H9 (cell line): Measurements from ENCODE around the gene SEPTIN12. TPM values are rescaled to one million over a fixed set of nuclear protein-coding genes. Genes with fewer than 3 reads are reported as not detected.

ENCODE experiments used
- DNase-seq: peaks from one replicate; pipeline ENCODE4 v3.0.0-alpha.2; 2017
- H2AFZ ChIP-seq: one replicate; pipeline ENCODE4 v1.6.1; 2013; ENCODE audit warnings: mild to moderate bottlenecking, low read length, control low read depth, moderate library complexity
- H2AK5ac ChIP-seq: 2 replicates; pipeline ENCODE4 v1.6.1; 2013; ENCODE audit warnings: low read length, control low read depth, mixed read lengths; ENCODE audit not compliant: insufficient read length
- H2BK120ac ChIP-seq: one replicate; pipeline ENCODE4 v1.6.1; 2013; ENCODE audit warnings: low read depth, mild to moderate bottlenecking, low read length, control low read depth, inconsistent platforms; ENCODE audit not compliant: poor library complexity, severe bottlenecking
- H2BK12ac ChIP-seq: 2 replicates; pipeline ENCODE4 v1.6.1; 2013; ENCODE audit warnings: low read length, control low read depth, mixed read lengths, low read depth; ENCODE audit not compliant: insufficient read length
- H2BK15ac ChIP-seq: 2 replicates; pipeline ENCODE4 v1.6.1; 2013; ENCODE audit warnings: low read depth, low read length, control low read depth
- H2BK20ac ChIP-seq: one replicate; pipeline ENCODE4 v1.6.1; 2013; ENCODE audit warnings: low read depth, mild to moderate bottlenecking, low read length, control low read depth, inconsistent platforms; ENCODE audit not compliant: poor library complexity, severe bottlenecking
- H2BK5ac ChIP-seq: 2 replicates; pipeline ENCODE4 v1.6.1; 2013; ENCODE audit warnings: low read length, control low read depth, mixed read lengths; ENCODE audit not compliant: insufficient read length
- H3K14ac ChIP-seq: 2 replicates; pipeline ENCODE4 v1.6.1; 2013; ENCODE audit warnings: low read length, control low read depth; ENCODE audit not compliant: insufficient read depth
- H3K18ac ChIP-seq: 2 replicates; pipeline ENCODE4 v1.6.1; 2013; ENCODE audit warnings: low read depth, mild to moderate bottlenecking, mixed read lengths, low read length, control low read depth; ENCODE audit not compliant: insufficient read length
- H3K23ac ChIP-seq: 2 replicates; pipeline ENCODE4 v1.6.1; 2013; ENCODE audit warnings: low read length, control low read depth, mixed read lengths, low read depth; ENCODE audit not compliant: insufficient read length
- H3K23me2 ChIP-seq: 2 replicates; pipeline ENCODE4 v1.6.1; 2013; ENCODE audit warnings: low read depth, mild to moderate bottlenecking, mixed read lengths, low read length, control low read depth; ENCODE audit not compliant: insufficient read length, poor library complexity, severe bottlenecking
- H3K27ac ChIP-seq: 2 replicates; pipeline ENCODE4 v1.5.1; 2013; ENCODE audit warnings: low read length, control low read depth, mixed read lengths, low read depth; ENCODE audit not compliant: insufficient read length
- H3K27me3 ChIP-seq: 2 replicates; pipeline ENCODE4 v1.6.1; 2013; ENCODE audit warnings: low read length, control low read depth, inconsistent platforms; ENCODE audit not compliant: insufficient read depth
- H3K4ac ChIP-seq: 2 replicates; pipeline ENCODE4 v1.6.1; 2013; ENCODE audit warnings: low read depth, mild to moderate bottlenecking, control low read depth, inconsistent platforms, low read length, moderate library complexity
- H3K4me1 ChIP-seq: 2 replicates; pipeline ENCODE4 v1.6.1; 2013; ENCODE audit warnings: low read length, control low read depth, inconsistent platforms; ENCODE audit not compliant: insufficient read depth
- H3K4me2 ChIP-seq: 2 replicates; pipeline ENCODE4 v1.6.1; 2013; ENCODE audit warnings: low read length, control low read depth, mixed read lengths; ENCODE audit not compliant: insufficient read length, insufficient read depth
- H3K56ac ChIP-seq: 2 replicates; pipeline ENCODE4 v1.6.1; 2013; ENCODE audit warnings: low read depth, mild to moderate bottlenecking, mixed read lengths, low read length, control low read depth; ENCODE audit not compliant: insufficient read length
- H3K79me1 ChIP-seq: 2 replicates; pipeline ENCODE4 v1.6.1; 2013; ENCODE audit warnings: low read depth, mild to moderate bottlenecking, moderate library complexity, low read length, control low read depth, inconsistent platforms; ENCODE audit not compliant: insufficient read depth, poor library complexity, severe bottlenecking
- H3K79me2 ChIP-seq: 2 replicates; pipeline ENCODE4 v1.6.1; 2013; ENCODE audit warnings: low read length, control low read depth, inconsistent platforms; ENCODE audit not compliant: insufficient read depth
- H3K9ac ChIP-seq: 2 replicates; pipeline ENCODE4 v1.6.1; 2013; ENCODE audit warnings: low read length, control low read depth, mixed read lengths; ENCODE audit not compliant: insufficient read length; ENCODE audit errors: extremely low read depth
- H3K9me3 ChIP-seq: one replicate; pipeline ENCODE4 v1.6.1; 2013; ENCODE audit warnings: low read depth, low read length, inconsistent platforms; ENCODE audit not compliant: control insufficient read depth
- H3T11ph ChIP-seq: one replicate; pipeline ENCODE4 v1.6.1; 2013; ENCODE audit warnings: mild to moderate bottlenecking, low read length, control low read depth, inconsistent platforms
- H4K20me1 ChIP-seq: one replicate; pipeline ENCODE4 v1.6.1; 2013; ENCODE audit not compliant: control insufficient read depth, insufficient read length, insufficient read depth
- H4K5ac ChIP-seq: 2 replicates; pipeline ENCODE4 v1.6.1; 2013; ENCODE audit warnings: low read depth, mild to moderate bottlenecking, mixed read lengths, low read length, control low read depth; ENCODE audit not compliant: insufficient read length
- H4K8ac ChIP-seq: replicated peaks from 2 replicates; pipeline ENCODE4 v1.6.1; 2013; ENCODE audit warnings: low read length, control low read depth, mixed read lengths, low read depth; ENCODE audit not compliant: insufficient read length
- H4K91ac ChIP-seq: 2 replicates; pipeline ENCODE4 v1.6.1; 2013; ENCODE audit warnings: low read depth, mild to moderate bottlenecking, moderate library complexity, mixed read lengths, low read length, control low read depth; ENCODE audit not compliant: insufficient read length
- H3K27ac Mint-ChIP-seq, 3 experiments: 2 replicates in 2 of 3; 3 replicates in 1 of 3; pipeline ENCODE4 v1.8.0; 2020 to 2021; ENCODE audit warnings: mixed read lengths in 3 of 3, mild to moderate bottlenecking in 1 of 3, moderate library complexity in 1 of 3
- H3K27me3 Mint-ChIP-seq: 2 replicates; pipeline ENCODE4 v1.8.0; 2021; ENCODE audit warnings: low read depth, mild to moderate bottlenecking, moderate library complexity, mixed read lengths
- H3K36me3 Mint-ChIP-seq, 3 experiments: 2 replicates in 2 of 3; 3 replicates in 1 of 3; pipeline ENCODE4 v1.8.0; 2020 to 2021; ENCODE audit warnings: low read depth in 3 of 3, mixed read lengths in 3 of 3; ENCODE audit not compliant: insufficient read depth in 1 of 3
- H3K4me1 Mint-ChIP-seq, 2 experiments: 2 replicates each; pipeline ENCODE4 v1.8.0; 2020; ENCODE audit warnings: mixed read lengths in 2 of 2
- H3K4me3 Mint-ChIP-seq, 2 experiments: 2 replicates in 1 of 2; 3 replicates in 1 of 2; pipeline ENCODE4 v1.8.0; 2020 to 2021; ENCODE audit warnings: mild to moderate bottlenecking in 2 of 2, mixed read lengths in 2 of 2, moderate library complexity in 1 of 2
- H3K9me3 Mint-ChIP-seq, 2 experiments: 2 replicates in 1 of 2; 3 replicates in 1 of 2; pipeline ENCODE4 v1.8.0; 2020; ENCODE audit warnings: mild to moderate bottlenecking in 2 of 2, mixed read lengths in 2 of 2, moderate library complexity in 1 of 2
- WGBS: extraction: QIAGEN DNeasy Blood & Tissue Kit; methylation state at CpG from one replicate; pipeline ENCODE4 v1.1.7; 2013; ENCODE audit warnings: missing lambda C conversion rate, low lambda C conversion rate, mixed read lengths; ENCODE audit not compliant: insufficient read length; ENCODE audit errors: extremely low coverage; 5-methylcytosine and 5-hydroxymethylcytosine counted together
- total RNA-seq: library from RNA; stranded (reverse); gene quantifications from 2 replicates; pipeline ENCODE4 v1.2.1, GENCODE V29; 2021
- TF ChIP-seq, protein P1 (sequence below): fragments of 200-600 bp; sonication (generic); conservative IDR thresholded peaks from 3 replicates; pipeline ENCODE4 v1.8.0; 2021; ENCODE audit warnings: antibody characterized with exemption, mild to moderate bottlenecking

The SEPTIN12 gene
- total RNA-seq, 1 experiment from 2014 or later: 0.48 TPM

DNA sequence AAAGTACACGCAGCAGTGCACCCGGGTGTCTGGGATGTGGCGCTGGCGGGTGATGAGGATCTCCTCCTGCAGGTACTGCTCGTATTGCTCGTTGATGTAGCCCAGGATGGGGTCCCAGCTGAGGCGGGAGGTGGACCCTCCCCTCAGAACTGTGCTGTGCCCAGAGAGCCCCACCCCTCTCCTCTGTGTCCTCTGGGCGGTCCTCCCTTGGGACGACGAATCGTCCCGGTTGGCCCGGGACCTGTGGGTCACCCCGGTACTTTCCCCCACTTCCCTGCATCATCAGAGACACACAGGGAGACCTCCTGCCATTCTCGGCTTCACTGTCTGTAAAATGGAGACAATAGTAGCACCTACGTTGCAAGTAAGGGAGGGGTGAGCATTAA lies 4.2 kb downstream of the SEPTIN12 start:
- no peak overlapping the region for H3K23ac ChIP-seq
- H3K4me1 ChIP-seq: peaks cover 3% of the 10 kb centered on the region; the same call in 1 of the 2 replicates
- no peak overlapping the region for H2AK5ac ChIP-seq
- no peak overlapping the region for H2BK120ac ChIP-seq
- no peaks in the 10 kb centered on the region for H3K79me1 ChIP-seq
- no peak overlapping the region for H4K91ac ChIP-seq
- Mint-ChIP-seq H3K36me3 (no peaks in the 10 kb centered on the region), H3K27ac (peak overlapping the region in 2 of 3 experiments; percentile 47 to 70; a peak in 4 of 7 replicates), H3K4me1 (peaks cover 15 to 24% of the 10 kb centered on the region in 2 experiments), H3K4me3 (no peak overlapping the region), H3K9me3 (no peaks in the 10 kb centered on the region; a peak in 2 of 5 replicates), H3K27me3 (no peaks in the 10 kb centered on the region; the same call in 1 of the 2 replicates)
- H4K5ac ChIP-seq: no peak overlapping the region
- H3K56ac ChIP-seq: no peak overlapping the region
- no peak overlapping the region for H3K9ac ChIP-seq
- H3K27me3 ChIP-seq: no peaks in the 10 kb centered on the region; the same call in 1 of the 2 replicates
- no peak overlapping the region for H3K27ac ChIP-seq
- WGBS: no CpG with 5 or more reads among the region's 16 CpGs
- H3T11ph ChIP-seq: no peak overlapping the region
- H2AFZ ChIP-seq: no peak overlapping the region
- no peak overlapping the region for H2BK15ac ChIP-seq
- H3K18ac ChIP-seq: no peak overlapping the region
- no peaks in the 10 kb centered on the region for H3K9me3 ChIP-seq
- H2BK5ac ChIP-seq: no peak overlapping the region
- H2BK12ac ChIP-seq: no peak overlapping the region
- no peak overlapping the region for H3K4ac ChIP-seq
- H2BK20ac ChIP-seq: peak overlapping the region; percentile 78
- TF ChIP-seq, protein P1, sequence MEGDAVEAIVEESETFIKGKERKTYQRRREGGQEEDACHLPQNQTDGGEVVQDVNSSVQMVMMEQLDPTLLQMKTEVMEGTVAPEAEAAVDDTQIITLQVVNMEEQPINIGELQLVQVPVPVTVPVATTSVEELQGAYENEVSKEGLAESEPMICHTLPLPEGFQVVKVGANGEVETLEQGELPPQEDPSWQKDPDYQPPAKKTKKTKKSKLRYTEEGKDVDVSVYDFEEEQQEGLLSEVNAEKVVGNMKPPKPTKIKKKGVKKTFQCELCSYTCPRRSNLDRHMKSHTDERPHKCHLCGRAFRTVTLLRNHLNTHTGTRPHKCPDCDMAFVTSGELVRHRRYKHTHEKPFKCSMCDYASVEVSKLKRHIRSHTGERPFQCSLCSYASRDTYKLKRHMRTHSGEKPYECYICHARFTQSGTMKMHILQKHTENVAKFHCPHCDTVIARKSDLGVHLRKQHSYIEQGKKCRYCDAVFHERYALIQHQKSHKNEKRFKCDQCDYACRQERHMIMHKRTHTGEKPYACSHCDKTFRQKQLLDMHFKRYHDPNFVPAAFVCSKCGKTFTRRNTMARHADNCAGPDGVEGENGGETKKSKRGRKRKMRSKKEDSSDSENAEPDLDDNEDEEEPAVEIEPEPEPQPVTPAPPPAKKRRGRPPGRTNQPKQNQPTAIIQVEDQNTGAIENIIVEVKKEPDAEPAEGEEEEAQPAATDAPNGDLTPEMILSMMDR: no peak
- H3K79me2 ChIP-seq: no peaks in the 10 kb centered on the region
- no peak overlapping the region for H4K8ac ChIP-seq
- no peak overlapping the region for H3K4me2 ChIP-seq
- H3K14ac ChIP-seq: no peak overlapping the region
- no peaks in the 10 kb centered on the region for H4K20me1 ChIP-seq
- no peak for DNase-seq
- H3K23me2 ChIP-seq: no peaks in the 10 kb centered on the region
